ENCODE results near the gene MYH13. TPM values are rescaled to one million over a fixed set of nuclear protein-coding genes. Genes with fewer than 3 reads are reported as not detected.

Gene MYH13
- total and polyA plus RNA-seq, 9 of the 15 experiments (the other 6 are each of a cell fraction or from before 2014, with no cell fraction given), result 0.01 TPM; not detected in 8

GRCh38 chr17:10314329-10314728, 58.5 kb downstream of the MYH13 start:
- Histone ChIP-seq H3K79me2 (ENCODE audit: control insufficient read depth, insufficient read depth, low read length) (no peaks in the 10 kb centered on the region), H3K4me3 (no peak overlapping the region), H3K27me3 (ENCODE audit: control insufficient read depth in 2 of 2, insufficient read depth in 2 of 2, low read length in 2 of 2) (no peaks in the 10 kb centered on the region), H3K36me3 (ENCODE audit: control insufficient read depth, insufficient read depth, low read length) (no peaks in the 10 kb centered on the region), H3K4me1 (replicated peaks in 1 of 2; ENCODE audit: control insufficient read depth in 2 of 2, insufficient read depth in 2 of 2, low read length in 2 of 2) (peaks cover 0 to 3% of the 10 kb centered on the region in 2 experiments; a peak in 2 of 5 replicates), H4K20me1 (replicated peaks; ENCODE audit: control insufficient read depth, insufficient read depth, low read length) (no peaks in the 10 kb centered on the region), H2AFZ (ENCODE audit: low read depth, low read length) (no peak overlapping the region), H3K9ac (ENCODE audit: insufficient read depth in 1 of 2, low read depth in 2 of 2, low read length in 2 of 2) (no peak overlapping the region), H3K4me2 (ENCODE audit: insufficient read depth, low read length) (no peak overlapping the region), H3K27ac (ENCODE audit: extremely low read depth, low read depth, low read length) (no peak overlapping the region), H3K9me3 (replicated peaks; ENCODE audit: control insufficient read depth, insufficient read depth, low read depth, low read length) (no peaks in the 10 kb centered on the region; the same call in 1 of the 2 replicates), H3K9me1 (ENCODE audit: control insufficient read depth, insufficient read depth, low read length) (no peaks in the 10 kb centered on the region)
- TF ChIP-seq, protein P1, sequence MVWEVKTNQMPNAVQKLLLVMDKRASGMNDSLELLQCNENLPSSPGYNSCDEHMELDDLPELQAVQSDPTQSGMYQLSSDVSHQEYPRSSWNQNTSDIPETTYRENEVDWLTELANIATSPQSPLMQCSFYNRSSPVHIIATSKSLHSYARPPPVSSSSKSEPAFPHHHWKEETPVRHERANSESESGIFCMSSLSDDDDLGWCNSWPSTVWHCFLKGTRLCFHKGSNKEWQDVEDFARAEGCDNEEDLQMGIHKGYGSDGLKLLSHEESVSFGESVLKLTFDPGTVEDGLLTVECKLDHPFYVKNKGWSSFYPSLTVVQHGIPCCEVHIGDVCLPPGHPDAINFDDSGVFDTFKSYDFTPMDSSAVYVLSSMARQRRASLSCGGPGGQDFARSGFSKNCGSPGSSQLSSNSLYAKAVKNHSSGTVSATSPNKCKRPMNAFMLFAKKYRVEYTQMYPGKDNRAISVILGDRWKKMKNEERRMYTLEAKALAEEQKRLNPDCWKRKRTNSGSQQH (CRISPR knock-in tag; IDR thresholded peaks at IDR 0.05), result no peak
- TF ChIP-seq CC2D1A (IDR thresholded peaks at IDR 0.05) (no peak), U2AF2 (optimal IDR thresholded peaks at IDR 0.05; ENCODE audit: low read depth, low read length) (no peak), ZBTB7A (IDR thresholded peaks at IDR 0.05; ENCODE audit: borderline replicate concordance, control insufficient read depth, low read depth, low read length) (no peak), TRIM25 (IDR thresholded peaks at IDR 0.05; ENCODE audit: borderline replicate concordance) (no peak), SPI1 (IDR thresholded peaks at IDR 0.05; ENCODE audit: borderline replicate concordance, low read depth, low read length) (peak; percentile 56; the same call in 1 of the 2 replicates)
- no peak for DNase-seq (ENCODE audit: extremely low read depth in 1 of 4, low spot score in 3 of 4)
- POLR2A ChIA-PET, result interaction anchor here (1.3 kb wide), 1 partner anchor 12 kb away, joined by 3 read pairs; no protein-coding TSS in a partner anchor
- no TSS peak for BruUV-seq (replicated peaks)
- in situ Hi-C loops (cut with MboI) (no loop called here), intact Hi-C loops (cut with micrococcal nuclease) (no loop called here)
- CTCF ChIA-PET (ENCODE audit: low intra/inter-chr PET ratio), result no interaction called here
- no peak for FAIRE-seq
- WGBS (ENCODE audit: insufficient coverage, low coverage, missing lambda C conversion rate), result 15% methylated on average over 3 of the region's 5 CpGs
- no peak for ATAC-seq
